ENCODE measurements around the gene RMP24.
A peak's percentile ranks its signal among the peaks of the same experiment; 100 is the strongest.

The RMP24 gene

GRCh38 chr18:35993013-35993412 is 20.5 kb downstream of the RMP24 start:
- no peak overlapping the region for H3K27ac ChIP-seq
- TF ChIP-seq POLR2A (IDR thresholded peaks at IDR 0.05), result no peak
- TF ChIP-seq, protein P1, sequence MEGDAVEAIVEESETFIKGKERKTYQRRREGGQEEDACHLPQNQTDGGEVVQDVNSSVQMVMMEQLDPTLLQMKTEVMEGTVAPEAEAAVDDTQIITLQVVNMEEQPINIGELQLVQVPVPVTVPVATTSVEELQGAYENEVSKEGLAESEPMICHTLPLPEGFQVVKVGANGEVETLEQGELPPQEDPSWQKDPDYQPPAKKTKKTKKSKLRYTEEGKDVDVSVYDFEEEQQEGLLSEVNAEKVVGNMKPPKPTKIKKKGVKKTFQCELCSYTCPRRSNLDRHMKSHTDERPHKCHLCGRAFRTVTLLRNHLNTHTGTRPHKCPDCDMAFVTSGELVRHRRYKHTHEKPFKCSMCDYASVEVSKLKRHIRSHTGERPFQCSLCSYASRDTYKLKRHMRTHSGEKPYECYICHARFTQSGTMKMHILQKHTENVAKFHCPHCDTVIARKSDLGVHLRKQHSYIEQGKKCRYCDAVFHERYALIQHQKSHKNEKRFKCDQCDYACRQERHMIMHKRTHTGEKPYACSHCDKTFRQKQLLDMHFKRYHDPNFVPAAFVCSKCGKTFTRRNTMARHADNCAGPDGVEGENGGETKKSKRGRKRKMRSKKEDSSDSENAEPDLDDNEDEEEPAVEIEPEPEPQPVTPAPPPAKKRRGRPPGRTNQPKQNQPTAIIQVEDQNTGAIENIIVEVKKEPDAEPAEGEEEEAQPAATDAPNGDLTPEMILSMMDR (IDR thresholded peaks at IDR 0.05), result no peak
- H3K9me3 ChIP-seq, result no peaks in the 10 kb centered on the region
- H3K27me3 ChIP-seq, result no peaks in the 10 kb centered on the region
- no peaks in the 10 kb centered on the region for H3K36me3 ChIP-seq (ENCODE audit: low read depth, missing control alignments)
- DNase-seq, result no peak
- no peaks in the 10 kb centered on the region for H3K4me1 ChIP-seq
- intact Hi-C loops (cut with DNase I; ENCODE audit: low total_unique reads), result no loop called here
- no peak overlapping the region for H3K4me3 ChIP-seq
- 83 to 90% methylated on average over 6 of the region's 6 CpGs for WGBS, 2 donors

DNA sequence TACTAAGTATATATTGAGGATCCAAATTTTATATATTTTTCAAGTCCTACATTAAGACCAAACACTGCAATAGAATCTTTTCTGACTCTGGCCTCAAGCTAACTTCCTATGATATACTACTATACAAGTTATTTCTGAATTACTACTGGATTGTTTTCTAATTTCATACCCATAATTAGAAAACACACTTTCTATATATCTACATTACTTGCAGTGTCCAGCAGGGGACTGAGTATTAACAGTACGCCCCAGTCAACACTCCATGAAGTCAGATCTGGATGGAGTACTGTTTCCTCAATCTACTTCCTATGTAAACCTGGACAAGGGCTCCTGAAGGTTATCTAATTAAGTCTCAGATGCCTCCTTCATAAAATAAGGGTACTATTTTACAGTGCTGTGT is 26.5 kb downstream of the RMP24 start:
- Histone ChIP-seq H3K36me3 (ENCODE audit: low read depth, missing control alignments) (no peaks in the 10 kb centered on the region), H3K4me3 (no peak overlapping the region), H3K9me3 (no peaks in the 10 kb centered on the region), H3K4me1 (no peaks in the 10 kb centered on the region), H3K27me3 (no peaks in the 10 kb centered on the region), H3K27ac (no peak overlapping the region)
- intact Hi-C loops (cut with DNase I; ENCODE audit: low total_unique reads), result no loop called here
- WGBS, 2 donors, result 73 to 84% methylated on average over 1 of the region's 1 CpG
- TF ChIP-seq POLR2A (IDR thresholded peaks at IDR 0.05), result no peak
- TF ChIP-seq, protein P1 (IDR thresholded peaks at IDR 0.05), result peak in 2 of 3 experiments; percentile 3 to 34
- DNase-seq, result no peak

GRCh38 chr18:35999925-36000324 is 27.4 kb downstream of the RMP24 start:
- WGBS, 2 donors, result 49 to 50% methylated on average over 1 of the region's 1 CpG
- no peaks in the 10 kb centered on the region for H3K27me3 ChIP-seq
- H3K9me3 ChIP-seq, result no peaks in the 10 kb centered on the region
- DNase-seq, result no peak
- intact Hi-C loops (cut with DNase I; ENCODE audit: low total_unique reads), result no loop called here
- no peak for TF ChIP-seq POLR2A (IDR thresholded peaks at IDR 0.05)
- TF ChIP-seq, protein P1 (IDR thresholded peaks at IDR 0.05), result no peak
- H3K4me3 ChIP-seq, result no peak overlapping the region
- no peaks in the 10 kb centered on the region for H3K4me1 ChIP-seq
- no peaks in the 10 kb centered on the region for H3K36me3 ChIP-seq (ENCODE audit: low read depth, missing control alignments)
- no peak overlapping the region for H3K27ac ChIP-seq

DNA sequence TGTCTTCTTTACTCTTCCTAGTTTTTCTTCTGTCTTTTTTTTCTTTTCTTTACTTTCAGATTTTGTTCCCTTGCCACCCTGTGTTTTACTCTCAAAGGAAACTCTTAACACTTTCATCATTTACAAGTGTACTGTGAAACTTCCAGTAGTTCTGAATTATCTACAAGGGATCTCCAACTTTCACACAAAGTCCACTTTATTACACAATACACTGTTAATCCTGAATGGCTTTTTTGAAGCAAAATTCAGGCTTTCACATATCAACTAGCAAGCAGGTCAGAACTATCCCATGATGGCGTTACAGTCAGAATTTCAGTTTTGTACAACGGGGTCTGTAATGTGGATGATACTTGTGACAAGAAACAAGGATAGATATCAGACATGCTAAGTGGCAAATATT is 34.5 kb downstream of the RMP24 start:
- Histone ChIP-seq H3K4me3 (no peak overlapping the region), H3K36me3 (ENCODE audit: low read depth, missing control alignments) (no peaks in the 10 kb centered on the region), H3K9me3 (no peaks in the 10 kb centered on the region), H3K27me3 (no peaks in the 10 kb centered on the region), H3K27ac (no peak overlapping the region), H3K4me1 (no peaks in the 10 kb centered on the region)
- intact Hi-C loops (cut with DNase I; ENCODE audit: low total_unique reads), result no loop called here
- TF ChIP-seq, protein P1 (IDR thresholded peaks at IDR 0.05), result no peak
- no peak for TF ChIP-seq POLR2A (IDR thresholded peaks at IDR 0.05)
- WGBS, 2 donors, result 84 to 86% methylated on average over 2 of the region's 2 CpGs
- no peak for DNase-seq

DNA sequence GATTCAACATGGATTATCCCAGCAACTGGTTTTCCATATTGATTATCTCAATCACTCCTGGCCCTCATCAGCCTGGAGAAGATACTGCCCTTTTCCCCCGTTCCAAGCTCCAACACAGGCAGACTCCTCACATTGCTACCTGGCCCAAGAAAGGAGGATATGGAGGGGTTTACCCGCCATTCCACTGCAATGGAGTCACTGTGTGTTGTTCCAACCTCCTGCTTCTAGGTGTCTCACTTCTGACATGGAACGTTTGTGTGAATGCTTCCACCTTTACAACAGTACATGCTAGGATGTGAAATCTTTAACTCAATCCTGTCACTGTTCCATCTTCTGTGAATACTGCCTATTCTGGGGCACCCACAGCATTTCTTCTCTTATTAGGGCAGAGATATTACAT is 36.7 kb downstream of the RMP24 start:
- no peak overlapping the region for H3K27ac ChIP-seq
- 64 to 74% methylated on average over 3 of the region's 3 CpGs for WGBS, 2 donors
- DNase-seq, result no peak
- H3K9me3 ChIP-seq, result no peaks in the 10 kb centered on the region
- H3K27me3 ChIP-seq, result no peaks in the 10 kb centered on the region
- intact Hi-C loops (cut with DNase I; ENCODE audit: low total_unique reads), result no loop called here
- H3K36me3 ChIP-seq (ENCODE audit: low read depth, missing control alignments), result no peaks in the 10 kb centered on the region
- no peak for TF ChIP-seq POLR2A (IDR thresholded peaks at IDR 0.05)
- TF ChIP-seq, protein P1 (IDR thresholded peaks at IDR 0.05), result no peak
- H3K4me1 ChIP-seq, result no peaks in the 10 kb centered on the region
- H3K4me3 ChIP-seq, result no peak overlapping the region

All from testis (tissue), 2 donors.